GM19328 (cell line): Measurements from ENCODE around the gene AEBP1.

ENCODE experiments used
- ATAC-seq: cut with Tn5 transposase; IDR thresholded peaks from one replicate; pipeline ENCODE4 v1.9.1; 2021; ENCODE audit warnings: mild to moderate bottlenecking, moderate library complexity; ENCODE audit not compliant: unreplicated experiment

Gene AEBP1

DNA sequence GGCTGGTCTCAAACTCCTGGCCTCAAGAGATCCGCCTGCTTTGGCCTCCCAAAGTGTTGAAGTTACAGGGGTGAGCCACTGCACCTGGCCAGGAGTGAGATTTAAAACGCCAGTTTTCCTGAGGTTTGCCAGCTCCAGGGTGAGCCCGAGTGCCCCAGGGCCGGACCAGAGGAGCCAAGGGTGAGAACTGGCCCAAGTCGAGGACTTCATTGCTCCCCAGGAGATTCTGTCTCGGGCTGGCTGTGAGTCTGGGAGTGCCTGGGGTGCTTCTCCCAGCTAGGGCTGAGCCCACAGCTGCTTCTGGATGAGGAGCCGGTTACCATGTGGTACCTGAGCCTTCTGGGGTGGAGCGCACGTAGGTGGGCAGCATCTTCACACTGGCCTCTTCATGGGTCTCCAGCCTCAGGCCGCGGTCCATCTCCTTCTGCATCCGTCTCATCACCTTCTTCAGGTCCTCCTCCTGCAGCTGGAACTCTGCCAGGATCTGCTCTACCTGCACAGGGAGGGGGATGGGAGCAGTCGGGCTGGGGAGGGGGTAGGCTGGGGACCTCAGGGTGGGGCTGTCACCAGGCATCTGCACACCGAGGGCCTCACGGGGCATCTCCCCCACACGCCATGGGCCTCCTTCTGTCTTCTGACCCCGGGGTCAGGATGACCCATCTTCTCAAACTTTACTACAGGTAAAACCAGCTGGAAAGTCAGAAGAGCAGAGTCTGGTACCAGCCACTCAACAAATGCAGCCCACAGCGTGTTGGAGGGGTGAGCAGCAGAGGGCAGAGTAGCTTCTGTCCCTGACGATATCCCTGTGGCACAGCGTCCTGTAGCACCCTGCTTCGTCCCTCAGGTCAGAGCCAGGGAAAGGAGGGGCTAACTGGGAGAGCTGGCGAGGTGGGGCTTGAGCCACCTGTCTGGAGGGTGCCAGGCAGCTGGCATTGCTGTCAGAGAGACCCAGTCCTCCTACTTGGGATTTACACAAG, 49.1 kb downstream of the AEBP1 start:
- ATAC-seq, result no peak

DNA sequence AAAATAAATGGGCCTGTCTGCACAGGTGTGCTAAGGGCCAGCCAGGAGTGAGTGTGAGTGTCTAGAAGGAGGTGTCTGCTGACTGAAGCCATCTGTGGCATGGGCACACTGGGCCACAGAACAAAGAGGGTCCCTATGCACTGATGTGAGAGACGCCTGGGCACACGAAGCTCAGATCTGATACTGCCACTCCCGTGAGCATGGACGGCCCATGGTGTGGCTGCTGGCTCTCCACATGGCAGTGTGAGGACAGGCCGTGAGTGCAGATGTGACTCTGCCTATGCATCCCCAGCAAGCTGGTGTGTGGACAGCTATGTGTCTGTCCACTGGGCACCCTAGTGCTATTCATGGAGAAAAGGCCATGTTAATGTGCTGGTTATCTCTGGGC, 49.8 kb downstream of the AEBP1 start:
- ATAC-seq, result no peak

DNA sequence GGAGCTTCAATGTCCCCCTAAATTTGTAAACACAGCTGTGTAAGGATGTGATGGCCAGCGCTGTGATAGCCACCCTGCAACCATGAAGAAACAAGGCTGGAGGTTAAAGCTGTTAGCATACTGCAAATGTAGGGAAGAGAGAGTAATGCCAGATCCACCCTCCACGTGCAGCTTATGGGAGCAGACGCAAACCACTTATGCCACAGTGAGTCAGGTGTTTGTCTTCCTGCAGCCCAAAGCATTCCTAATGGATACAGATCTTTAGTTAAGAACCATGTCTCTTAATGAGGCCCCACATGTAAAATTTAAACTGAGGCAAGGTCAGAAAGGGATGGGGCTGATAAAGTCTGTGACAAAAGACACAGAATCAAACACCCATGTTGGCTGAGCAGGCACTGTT, 50.6 kb downstream of the AEBP1 start:
- no peak for ATAC-seq

DNA sequence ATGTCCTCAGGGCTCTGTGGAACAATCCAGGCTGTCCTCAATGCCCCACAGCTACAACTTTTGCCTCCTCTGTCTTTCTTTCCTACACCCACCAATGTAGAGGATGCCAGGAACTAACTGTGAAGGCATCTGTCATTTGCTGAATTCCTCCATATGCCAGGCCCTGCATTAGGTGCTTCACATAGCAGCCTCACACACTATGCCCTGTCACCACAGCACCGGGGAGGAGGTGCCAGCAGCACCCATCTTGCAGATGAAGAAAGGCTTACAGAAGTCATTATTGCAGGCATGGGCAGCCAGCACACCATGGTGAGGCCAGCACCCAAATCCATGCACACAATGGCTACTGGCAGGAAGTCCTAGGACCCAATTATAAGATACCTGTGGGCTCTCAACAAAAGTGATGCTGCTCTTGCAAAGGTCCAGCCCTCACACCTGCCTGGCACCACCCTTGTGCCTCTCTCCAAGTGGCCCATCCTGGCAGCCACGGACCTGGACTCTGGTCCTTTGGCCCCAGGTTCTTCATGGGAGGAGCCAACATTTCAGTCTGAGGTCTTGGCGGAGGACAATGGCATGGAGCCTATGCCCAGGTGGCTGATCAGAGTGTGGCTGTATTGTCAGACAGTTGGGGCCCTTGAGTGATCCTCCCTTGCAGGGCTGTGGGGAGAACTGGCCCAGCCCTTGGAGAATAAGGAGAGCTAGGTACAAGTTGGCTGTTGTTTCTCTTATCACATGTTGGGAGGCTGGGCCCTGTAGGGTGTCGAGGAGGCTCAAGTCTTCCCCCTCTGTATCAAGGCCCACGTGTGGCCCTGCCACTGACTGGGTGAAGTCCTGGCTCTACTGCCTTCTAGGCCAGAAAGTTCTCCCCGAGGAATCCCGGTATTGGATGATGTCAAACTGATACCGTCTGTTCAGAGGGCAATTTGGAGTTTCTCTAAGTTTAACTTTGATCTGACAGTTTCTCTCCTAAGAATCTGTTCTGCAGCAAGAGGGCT, 51.3 kb downstream of the AEBP1 start:
- ATAC-seq, result no peak

DNA sequence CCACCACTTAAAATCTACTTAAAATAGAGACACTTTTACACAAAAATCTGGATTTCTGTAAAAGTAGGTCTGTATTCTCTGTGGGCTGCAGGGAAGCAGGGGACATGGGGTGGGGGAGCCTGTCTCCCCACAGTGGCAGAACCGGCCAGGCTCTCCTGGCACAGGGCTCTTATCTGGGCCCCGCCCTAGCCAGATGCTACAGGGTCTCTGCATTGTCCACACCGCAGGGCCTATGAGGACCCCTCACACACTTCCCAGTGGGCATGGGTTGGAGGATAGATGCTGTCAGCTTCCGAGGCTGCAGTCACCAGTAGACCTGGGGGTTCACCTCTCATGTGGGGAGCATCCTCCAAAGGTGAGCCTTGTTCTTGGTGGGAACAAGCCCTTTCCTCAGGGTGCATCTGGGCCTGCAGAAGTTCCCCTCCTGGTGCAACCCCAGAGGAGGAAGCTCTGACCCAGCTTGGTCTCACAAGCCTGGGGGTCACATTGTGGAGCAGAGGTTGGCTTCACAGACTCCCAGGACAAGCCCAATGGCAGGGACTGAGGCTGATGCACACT, 52.4 kb downstream of the AEBP1 start:
- ATAC-seq, result no peak

DNA sequence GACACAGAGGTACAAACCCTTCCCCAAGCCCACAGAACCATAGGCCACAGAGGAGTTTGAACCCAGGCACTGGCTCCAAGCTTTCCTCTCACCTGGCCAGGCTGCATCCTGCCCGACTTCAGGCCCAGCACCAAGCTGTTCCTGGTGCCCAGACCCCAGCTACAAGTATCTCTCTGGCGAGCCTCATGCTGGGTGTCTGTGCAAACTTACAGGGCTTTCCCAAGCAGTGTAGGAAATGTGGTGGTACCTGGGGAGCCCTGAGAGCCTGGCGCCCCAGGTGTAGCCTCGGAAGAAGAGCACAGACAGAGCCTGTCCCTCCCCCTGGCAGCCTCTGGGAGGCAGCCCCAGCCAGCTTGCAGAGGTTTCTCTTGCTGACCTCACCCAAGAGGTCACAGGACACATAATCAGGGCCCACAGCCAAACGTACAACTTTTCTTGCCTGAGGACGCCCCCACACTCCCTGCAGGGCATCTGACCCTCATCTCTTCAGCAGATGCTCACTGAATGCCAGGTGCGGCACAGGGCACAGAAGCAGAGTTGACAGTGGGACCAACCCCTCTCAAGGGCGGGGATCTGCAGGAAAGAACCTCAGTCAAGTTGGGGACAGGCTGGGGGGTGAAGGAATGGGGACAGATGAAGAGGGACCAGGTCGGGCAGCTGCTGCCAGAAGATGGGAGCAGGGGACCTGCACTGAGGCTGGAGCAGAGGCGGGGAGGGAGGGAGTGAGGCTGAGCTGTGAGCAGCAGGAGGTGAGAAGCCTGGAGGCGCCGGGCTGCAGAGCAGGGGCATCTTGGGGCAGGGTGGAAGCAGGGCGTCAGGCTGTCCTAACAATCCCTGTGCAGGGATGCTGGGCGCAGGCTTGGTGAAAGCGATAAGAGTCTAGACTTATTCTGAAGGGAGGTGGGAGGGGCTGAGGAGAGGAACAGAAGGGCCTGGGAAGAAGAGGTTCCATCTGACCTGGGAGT, 53.3 kb downstream of the AEBP1 start:
- no peak for ATAC-seq

DNA sequence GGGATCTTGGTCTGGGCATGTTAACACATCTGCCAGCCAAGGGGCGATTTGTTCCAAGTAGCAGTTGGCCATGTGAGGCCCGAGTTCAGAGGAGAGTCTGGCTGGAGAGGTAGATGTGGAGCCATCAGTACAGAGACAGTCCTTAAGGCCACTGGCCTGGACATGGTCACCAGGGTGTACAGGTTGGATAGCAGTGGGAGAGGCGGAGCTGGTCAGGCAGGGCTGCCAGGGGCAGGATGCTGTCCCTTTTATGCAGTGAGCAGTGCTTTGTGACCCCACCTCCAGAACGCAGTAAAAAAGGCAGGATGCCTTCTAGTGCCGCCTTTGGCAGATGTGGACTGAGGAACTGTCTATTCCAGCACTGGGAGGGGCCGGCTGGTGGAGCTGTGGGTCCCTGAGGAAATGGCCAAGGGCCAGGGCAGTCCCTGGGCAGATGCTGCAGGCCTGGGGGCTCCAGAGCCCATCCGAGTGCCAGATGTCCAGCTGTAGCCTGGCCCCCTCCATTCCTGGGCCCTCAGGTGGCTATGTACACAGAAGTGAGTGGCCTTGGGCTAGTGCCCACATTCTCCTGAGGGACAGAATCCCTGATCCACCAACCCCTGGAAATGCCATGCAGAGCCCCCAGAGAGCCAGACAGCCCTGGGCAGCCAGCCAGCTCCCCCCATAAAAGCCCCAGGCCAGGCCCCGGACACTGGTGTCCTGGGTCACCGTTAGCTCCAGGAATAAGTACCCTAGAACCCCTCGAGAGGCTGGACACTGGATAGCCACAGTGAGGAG, 54.1 kb downstream of the AEBP1 start:
- ATAC-seq, result no peak

DNA sequence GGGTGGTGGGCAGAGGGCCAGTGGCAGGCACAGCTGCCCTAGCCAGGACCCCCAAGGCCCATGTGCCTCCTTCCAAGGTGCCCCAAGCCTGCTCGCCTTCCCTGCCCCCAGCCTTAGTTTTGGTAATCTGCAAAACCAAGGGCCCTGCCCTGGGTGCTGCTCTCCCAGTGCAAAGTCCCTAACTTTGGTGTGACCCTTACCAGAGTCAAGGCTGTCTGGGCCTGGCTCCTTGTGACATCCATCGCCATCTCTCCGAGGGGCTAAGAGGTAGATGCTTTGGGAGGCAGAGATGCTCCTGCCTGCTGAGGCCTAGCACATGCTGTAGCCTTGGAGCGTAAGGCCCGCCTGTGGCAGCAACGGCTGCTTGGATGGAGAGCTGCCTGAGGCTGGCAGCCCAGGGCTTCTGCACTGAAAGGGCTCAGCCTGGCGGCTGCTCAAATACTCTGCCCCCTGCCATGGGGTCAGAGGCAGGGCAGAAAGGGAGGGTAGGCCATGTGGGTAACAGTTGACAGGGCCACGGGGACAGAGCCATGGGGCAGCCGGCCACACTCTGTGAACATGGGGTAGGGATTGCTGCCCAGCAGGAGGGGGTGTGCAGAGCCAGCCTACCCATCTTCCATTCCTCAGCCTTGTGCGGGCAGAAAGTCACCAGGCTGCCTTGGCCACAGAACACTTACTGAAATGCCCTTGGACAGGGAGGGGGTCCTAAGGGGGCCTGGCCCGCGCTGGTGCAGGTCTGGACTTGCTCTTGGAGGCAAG, 54.9 kb downstream of the AEBP1 start:
- no peak for ATAC-seq

DNA sequence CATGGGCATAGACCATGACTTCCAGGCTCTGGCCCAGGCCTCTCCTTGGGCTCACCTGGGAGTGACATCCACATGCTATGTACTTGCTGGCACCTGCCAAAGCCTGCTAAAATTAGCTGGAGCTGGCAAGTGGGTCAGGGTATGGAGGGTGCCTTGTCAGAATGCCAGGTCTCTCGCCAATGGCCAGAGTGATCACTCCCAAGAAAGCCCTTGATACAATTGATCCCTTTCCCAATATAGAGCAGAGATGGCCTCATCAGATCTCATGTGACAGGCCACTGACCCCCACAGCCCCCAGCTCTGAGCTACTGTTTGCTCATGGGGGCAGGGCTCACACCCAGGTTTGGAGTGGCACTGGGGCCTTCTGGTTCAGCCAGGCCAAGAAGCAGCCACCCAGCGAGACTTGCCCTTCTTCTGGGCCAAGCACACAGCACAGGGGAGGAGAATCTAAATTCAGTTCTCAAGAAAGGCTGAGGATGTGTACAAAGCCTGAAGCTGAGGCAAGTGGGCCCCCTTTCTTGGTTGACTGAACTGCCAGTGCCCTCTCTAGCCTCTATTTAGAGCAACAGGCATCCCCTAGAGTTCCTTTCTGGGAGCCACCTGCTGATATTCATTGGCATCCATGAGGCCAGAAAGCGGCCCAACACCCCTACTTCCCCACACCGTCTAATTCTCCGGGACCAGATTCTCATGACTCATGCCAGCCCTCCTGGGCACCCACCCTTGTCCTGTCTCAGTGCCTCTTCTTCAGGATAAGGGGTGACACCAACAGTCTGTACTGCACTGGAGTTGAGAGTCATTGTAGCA, 55.9 kb downstream of the AEBP1 start:
- no peak for ATAC-seq

DNA sequence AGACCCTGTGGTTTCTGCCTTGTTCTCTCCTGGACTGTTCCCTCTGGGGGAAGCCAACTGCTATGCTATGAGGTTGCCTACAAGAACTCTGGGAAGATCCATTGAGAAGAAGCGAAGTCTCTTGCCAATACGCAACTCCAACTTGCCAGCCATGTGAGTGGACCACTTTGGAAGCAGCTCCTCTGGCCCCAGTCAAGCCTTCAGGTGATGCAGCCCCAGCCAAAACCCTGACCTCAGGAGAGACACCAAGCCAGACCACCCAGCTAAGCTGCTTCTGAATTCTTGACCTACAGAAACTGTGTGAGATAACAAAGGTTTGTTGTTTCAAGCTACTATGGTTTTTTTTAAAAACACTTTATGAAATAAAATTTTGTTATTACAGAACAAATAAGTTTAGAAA, 57.2 kb downstream of the AEBP1 start:
- no peak for ATAC-seq

DNA sequence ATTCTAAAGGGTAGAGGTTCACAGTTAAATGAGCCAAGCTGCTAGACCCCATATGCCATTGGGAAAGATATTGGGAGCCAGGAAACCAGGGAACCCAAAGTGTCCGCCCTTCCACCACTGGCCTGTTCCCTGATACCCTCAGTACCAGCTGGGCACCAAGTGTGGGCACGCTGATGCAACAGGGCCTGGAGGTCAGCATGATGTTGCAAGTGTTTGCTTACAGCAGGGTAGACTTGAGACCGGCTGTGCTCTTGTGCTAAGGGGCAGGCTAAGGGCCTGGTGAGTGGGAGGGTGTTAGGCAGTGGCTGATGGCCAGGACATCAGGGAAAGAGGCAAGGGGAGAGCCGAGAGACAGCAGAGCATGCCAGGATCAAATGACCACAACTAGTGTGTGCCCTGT, 58.0 kb downstream of the AEBP1 start:
- ATAC-seq, result no peak

DNA sequence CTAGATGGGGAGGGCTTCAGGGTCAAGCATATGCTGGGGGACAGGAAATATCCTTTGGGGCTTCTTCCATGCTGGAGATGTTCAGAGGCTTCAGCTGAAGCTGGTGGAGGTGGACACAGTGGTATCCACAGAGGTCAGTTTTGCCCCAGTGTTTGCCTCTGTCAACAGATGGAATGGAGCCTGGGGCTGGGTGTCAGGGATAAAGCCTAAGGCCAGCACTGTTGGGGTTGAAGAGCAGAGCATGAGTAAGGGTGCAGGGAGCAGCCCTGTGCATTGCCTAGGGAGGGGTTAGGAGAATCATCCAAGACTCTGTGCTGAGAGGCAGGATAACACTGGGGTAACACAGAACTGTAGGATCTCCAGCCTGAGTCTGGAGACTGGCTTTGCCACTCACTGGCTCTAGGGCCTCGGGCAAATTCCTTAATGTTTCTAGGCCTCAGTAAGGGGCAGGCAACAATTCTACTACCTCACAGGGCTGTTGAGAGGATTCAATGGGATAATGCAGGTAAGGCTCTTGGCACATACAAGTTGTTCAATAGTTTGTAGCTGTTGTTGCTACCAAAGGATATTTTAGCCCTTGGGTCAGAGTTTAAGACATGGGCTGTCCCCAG, 58.7 kb downstream of the AEBP1 start:
- ATAC-seq, result no peak

DNA sequence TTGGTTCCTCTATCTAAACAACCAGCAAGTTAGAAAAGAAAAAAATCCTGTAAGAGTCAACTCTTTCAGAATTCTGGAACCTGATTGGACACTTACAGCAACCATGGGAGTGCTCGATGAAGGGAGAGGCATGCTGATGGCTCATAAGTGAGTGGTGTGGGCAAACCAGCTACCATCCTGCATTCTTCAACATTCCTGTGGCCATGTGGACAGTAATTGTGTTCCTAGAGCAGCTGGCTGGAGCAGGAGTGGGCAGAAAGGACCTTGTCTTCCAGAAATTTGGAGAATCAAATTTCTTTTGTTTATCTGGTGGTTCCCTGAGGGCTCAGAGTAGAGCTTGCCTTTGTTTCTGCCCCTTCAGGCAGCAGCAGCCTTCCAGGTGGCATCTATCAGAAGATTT, 59.4 kb downstream of the AEBP1 start:
- no peak for ATAC-seq
